Gastroesophageal sphincter (tissue), 4 donors: Measurements from ENCODE around the gene RNF223. TPM values are rescaled to one million over a fixed set of nuclear protein-coding genes. Genes with fewer than 3 reads are reported as not detected.
A peak's percentile ranks its signal among the peaks of the same experiment; 100 is the strongest.

Source experiments
- ATAC-seq: fragments of 150-250 bp; one replicate; pipeline ENCODE4 v1.9.1; 2016; ENCODE audit warnings: mild to moderate bottlenecking, moderate library complexity
- H3K27ac ChIP-seq, 4 donors: fragments of 200-600 bp; sonication (generic) in 3 of 4; 1 replicate in 3 of 4; 2 replicates in 1 of 4; pipeline ENCODE4 v1.5.1; 2016 to 2019
- H3K27me3 ChIP-seq: fragments of 200-600 bp; sonication (generic); one replicate; pipeline ENCODE4 v1.5.1; 2019
- H3K36me3 ChIP-seq, 2 donors: fragments of 200-600 bp; sonication (generic); one replicate each; pipeline ENCODE4 v1.5.1; 2019; ENCODE audit warnings: control low read depth in 1 of 2
- H3K4me1 ChIP-seq, 3 donors: fragments of 200-600 bp; sonication (generic); 1 replicate in 2 of 3; 2 replicates in 1 of 3; pipeline ENCODE4 v1.5.1; 2016 to 2019; ENCODE audit warnings: control low read depth in 2 of 3
- H3K4me3 ChIP-seq, 2 donors: fragments of 200-600 bp; sonication (generic); one replicate each; pipeline ENCODE4 v1.5.1; 2019; ENCODE audit warnings: mild to moderate bottlenecking in 1 of 2, moderate library complexity in 1 of 2
- H3K9me3 ChIP-seq, 3 donors: fragments of 200-600 bp; sonication (generic); one replicate each; pipeline ENCODE4 v1.5.1; 2017 to 2019; ENCODE audit warnings: control low read depth in 2 of 3
- EP300 ChIP-seq: sonication (generic); formaldehyde crosslinking; IDR thresholded peaks from one replicate; pipeline ENCODE4 v1.6.1; 2017; ENCODE audit warnings: antibody characterized with exemption, mild to moderate bottlenecking
- POLR2A ChIP-seq, 2 donors: fragments of 450-650 bp; IDR thresholded peaks; one replicate each; pipeline ENCODE4 v1.6.1; 2017; ENCODE audit warnings: antibody characterized with exemption in 2 of 2, mild to moderate bottlenecking in 2 of 2, moderate library complexity in 1 of 2
- POLR2AphosphoS5 ChIP-seq: sonication (generic); formaldehyde crosslinking; IDR thresholded peaks from one replicate; pipeline ENCODE4 v1.6.1; 2017; ENCODE audit warnings: antibody characterized with exemption
- WGBS, 2 donors: methylation state at CpG; one replicate each; pipeline ENCODE4 v1.1.5; 2018; ENCODE audit warnings: low coverage in 1 of 2; 5-methylcytosine and 5-hydroxymethylcytosine counted together
- total RNA-seq, 4 donors: library from RNA; depleted of rRNA; stranded (reverse); fragments of >200 nt; gene quantifications; one replicate each; pipeline ENCODE4 v1.1.0, GENCODE V29; 2016
- TF ChIP-seq, protein P1 (sequence below), 4 experiments: fragments of 200-600 bp in 2 of 4; fragments of 450-650 bp in 2 of 4; sonication (generic) in 1 of 4; IDR thresholded peaks; one replicate each; pipeline ENCODE4 v1.5.1; 2017 to 2019; ENCODE audit warnings: antibody characterized with exemption in 4 of 4, mild to moderate bottlenecking in 2 of 4, moderate library complexity in 2 of 4

The RNF223 gene
- total RNA-seq, 4 donors from 2014 or later: 1.1 TPM; not detected in 3

DNA sequence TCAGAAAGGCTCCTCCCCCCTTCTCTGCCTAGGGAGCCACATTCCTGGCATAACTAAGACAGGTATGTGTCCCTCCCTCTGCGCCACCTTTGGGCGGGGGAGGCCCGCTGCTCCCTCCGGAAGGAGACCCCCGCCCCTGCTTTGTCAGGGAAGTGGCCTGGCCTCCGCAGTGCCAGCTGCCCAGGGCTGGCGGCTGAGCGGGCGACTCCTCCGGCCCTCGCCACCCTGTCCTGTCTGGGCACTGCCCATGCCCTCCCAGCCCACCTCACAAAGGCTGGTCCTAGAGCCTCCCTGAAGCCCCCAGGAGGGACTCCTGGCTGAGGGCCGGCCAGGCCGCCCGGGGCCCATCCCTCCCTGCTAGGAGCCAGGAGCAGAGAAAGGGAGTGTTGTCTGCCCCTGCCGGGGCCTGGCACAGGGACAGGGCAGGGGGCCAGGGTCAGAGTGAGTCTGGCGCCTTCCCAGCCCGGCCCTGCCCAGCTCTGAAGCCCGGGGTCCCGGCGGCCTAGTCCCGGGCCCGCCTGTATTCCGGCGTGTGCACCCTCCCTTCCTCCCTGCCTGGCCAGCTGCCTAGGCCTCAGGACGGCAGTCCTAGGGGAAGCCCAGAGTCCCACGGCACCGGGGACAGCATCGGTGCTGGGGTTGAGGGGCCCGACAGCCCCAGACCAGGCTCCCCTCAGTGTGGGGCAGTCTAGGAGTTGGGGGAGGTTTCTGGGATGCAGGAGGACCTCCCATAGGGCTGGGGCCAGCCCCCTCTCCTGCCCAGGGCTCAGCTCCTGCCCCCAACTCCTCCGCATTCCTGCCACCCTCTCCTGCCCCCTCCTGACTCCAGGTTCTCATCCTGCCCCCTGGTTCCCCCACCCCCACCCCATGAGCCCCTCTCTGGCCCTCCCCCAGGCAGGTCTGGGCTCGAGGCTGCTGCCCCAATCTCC, 49.1 kb downstream of the RNF223 start:
- H3K9me3 ChIP-seq: no peaks in the 10 kb centered on the region
- H3K36me3 ChIP-seq: peaks cover 0 to 16% of the 10 kb centered on the region in 2 donors
- no peak for TF ChIP-seq POLR2A (IDR thresholded peaks at IDR 0.05)
- TF ChIP-seq, protein P1, sequence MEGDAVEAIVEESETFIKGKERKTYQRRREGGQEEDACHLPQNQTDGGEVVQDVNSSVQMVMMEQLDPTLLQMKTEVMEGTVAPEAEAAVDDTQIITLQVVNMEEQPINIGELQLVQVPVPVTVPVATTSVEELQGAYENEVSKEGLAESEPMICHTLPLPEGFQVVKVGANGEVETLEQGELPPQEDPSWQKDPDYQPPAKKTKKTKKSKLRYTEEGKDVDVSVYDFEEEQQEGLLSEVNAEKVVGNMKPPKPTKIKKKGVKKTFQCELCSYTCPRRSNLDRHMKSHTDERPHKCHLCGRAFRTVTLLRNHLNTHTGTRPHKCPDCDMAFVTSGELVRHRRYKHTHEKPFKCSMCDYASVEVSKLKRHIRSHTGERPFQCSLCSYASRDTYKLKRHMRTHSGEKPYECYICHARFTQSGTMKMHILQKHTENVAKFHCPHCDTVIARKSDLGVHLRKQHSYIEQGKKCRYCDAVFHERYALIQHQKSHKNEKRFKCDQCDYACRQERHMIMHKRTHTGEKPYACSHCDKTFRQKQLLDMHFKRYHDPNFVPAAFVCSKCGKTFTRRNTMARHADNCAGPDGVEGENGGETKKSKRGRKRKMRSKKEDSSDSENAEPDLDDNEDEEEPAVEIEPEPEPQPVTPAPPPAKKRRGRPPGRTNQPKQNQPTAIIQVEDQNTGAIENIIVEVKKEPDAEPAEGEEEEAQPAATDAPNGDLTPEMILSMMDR (IDR thresholded peaks at IDR 0.05): no peak
- TF ChIP-seq POLR2AphosphoS5: no peak
- TF ChIP-seq EP300: no peak
- ATAC-seq: no peak
- no CpG with 5 or more reads among the region's 31 CpGs for whole genome bisulfite sequencing, 2 donors
- H3K27ac ChIP-seq: peak overlapping the region in 3 of 4 donors; percentile 9 to 38 (median 21)
- peaks cover 0 to 60% (median 18%) of the 10 kb centered on the region in 3 donors for H3K4me1 ChIP-seq
- H3K4me3 ChIP-seq: peak overlapping the region in 1 of 2 donors; percentile 12
- H3K27me3 ChIP-seq: no peaks in the 10 kb centered on the region

DNA sequence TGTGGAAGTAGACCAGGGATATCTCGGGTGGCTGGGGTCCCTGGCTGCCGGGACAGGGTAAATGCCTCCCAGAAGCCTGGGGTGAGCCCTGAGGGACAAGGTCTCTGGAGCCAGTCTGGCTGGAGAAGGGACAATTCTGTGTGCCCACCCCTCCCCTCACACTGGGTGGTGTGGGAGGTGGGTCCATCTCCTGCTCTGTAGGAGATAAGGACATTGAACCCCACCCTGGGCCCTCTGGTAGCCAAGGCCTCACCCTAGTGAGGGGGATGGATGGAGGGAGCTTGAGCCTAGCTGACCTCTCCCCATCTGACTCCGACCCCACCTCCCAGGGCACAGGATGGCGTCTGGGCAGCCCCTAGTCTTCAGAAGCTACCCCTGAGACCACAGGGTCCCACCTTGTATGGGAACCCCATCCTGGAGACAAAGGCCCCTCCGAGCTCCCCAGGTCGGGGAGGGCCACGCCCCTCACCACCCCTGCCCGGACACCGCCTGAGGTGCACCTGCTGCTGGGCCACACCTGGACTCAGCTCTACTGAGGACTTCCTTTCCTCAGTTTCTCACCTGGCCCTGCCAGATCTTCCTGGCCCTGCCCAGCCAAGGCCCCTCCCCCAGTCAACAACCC, 49.8 kb downstream of the RNF223 start:
- Histone ChIP-seq H3K27ac (peak overlapping the region in 2 of 4 donors; percentile 9 to 21), H3K36me3 (peaks cover 0 to 16% of the 10 kb centered on the region in 2 donors), H3K9me3 (no peaks in the 10 kb centered on the region), H3K27me3 (no peaks in the 10 kb centered on the region), H3K4me3 (no peak overlapping the region), H3K4me1 (peaks cover 0 to 60% (median 18%) of the 10 kb centered on the region in 3 donors)
- TF ChIP-seq, protein P1 (IDR thresholded peaks at IDR 0.05): no peak
- TF ChIP-seq POLR2A (IDR thresholded peaks at IDR 0.05) (no peak), POLR2AphosphoS5 (no peak), EP300 (no peak)
- no CpG with 5 or more reads among the region's 9 CpGs for WGBS, 2 donors
- no peak for ATAC-seq

DNA sequence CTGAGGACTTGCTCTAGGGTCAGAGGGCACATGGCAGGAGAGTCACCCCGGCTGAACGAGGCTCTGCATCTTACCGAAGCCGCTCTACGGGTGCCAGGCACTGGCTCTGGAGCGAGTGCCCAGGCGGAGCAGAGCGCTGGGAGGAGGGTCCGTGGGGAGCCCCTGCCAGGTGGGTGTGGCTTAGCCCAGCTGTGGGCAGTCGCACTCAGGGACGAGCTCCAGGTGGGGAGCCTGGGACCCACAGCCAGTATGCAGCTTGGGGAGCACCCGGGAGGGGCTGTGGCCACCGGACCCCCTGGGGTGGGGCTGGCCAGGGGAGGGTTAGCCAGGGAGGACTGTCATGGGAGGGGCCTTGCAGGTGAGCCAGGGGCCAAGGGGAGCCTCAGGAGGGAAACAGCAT, 50.4 kb downstream of the RNF223 start:
- TF ChIP-seq EP300 (no peak), POLR2A (IDR thresholded peaks at IDR 0.05) (no peak), POLR2AphosphoS5 (no peak)
- TF ChIP-seq, protein P1 (IDR thresholded peaks at IDR 0.05): no peak
- no peaks in the 10 kb centered on the region for H3K9me3 ChIP-seq
- peaks cover 0 to 66% (median 18%) of the 10 kb centered on the region in 3 donors for H3K4me1 ChIP-seq
- H3K27me3 ChIP-seq: no peaks in the 10 kb centered on the region
- no peak for ATAC-seq
- H3K27ac ChIP-seq: no peak overlapping the region
- WGBS, 2 donors: 80 to 88% methylated on average over 1 to 4 of the region's 13 CpGs
- H3K4me3 ChIP-seq: no peak overlapping the region
- peaks cover 0 to 16% of the 10 kb centered on the region in 2 donors for H3K36me3 ChIP-seq

DNA sequence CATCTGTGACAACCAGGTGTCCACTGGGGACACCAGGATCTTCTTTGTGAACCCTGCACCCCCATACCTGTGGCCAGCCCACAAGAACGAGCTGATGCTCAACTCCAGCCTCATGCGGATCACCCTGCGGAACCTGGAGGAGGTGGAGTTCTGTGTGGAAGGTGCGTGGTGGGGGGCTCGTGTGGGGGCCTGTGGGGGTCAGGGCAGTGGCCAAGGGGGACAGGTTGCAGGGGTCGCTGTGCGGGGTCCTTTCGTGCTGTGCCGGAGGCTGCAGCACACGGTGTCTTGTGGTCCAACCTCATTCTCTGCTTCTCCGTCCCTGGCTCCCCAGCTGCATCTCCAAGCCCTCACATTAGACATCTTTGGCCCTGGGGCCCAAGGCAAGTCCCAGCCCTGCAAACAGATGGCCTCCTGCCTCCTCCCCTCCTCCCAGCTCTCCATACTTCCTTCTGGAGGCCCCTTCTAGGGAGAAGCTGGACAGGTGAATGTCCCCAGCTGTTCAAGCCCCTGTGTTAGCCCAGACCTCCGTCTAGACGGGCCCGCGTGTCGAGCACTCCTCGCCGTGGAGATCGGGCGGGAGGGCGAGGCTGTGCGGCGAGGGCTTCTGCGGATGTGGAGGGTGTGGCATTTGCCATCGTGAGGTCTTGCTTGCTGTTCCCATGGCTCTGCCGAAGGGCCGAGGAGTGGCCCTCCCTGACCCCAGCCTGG, 51.6 kb downstream of the RNF223 start:
- no peak overlapping the region for H3K27ac ChIP-seq
- peaks cover 0 to 10% of the 10 kb centered on the region in 2 donors for H3K36me3 ChIP-seq
- no peaks in the 10 kb centered on the region for H3K9me3 ChIP-seq
- no peaks in the 10 kb centered on the region for H3K27me3 ChIP-seq
- TF ChIP-seq POLR2A (IDR thresholded peaks at IDR 0.05) (no peak), EP300 (no peak)
- no peak overlapping the region for H3K4me3 ChIP-seq
- peaks cover 0 to 66% (median 18%) of the 10 kb centered on the region in 3 donors for H3K4me1 ChIP-seq
- WGBS, 2 donors: 78% methylated on average over 4 of the region's 27 CpGs; no CpG with 5 or more reads in 1 of the 2 donors
- no peak for ATAC-seq

DNA sequence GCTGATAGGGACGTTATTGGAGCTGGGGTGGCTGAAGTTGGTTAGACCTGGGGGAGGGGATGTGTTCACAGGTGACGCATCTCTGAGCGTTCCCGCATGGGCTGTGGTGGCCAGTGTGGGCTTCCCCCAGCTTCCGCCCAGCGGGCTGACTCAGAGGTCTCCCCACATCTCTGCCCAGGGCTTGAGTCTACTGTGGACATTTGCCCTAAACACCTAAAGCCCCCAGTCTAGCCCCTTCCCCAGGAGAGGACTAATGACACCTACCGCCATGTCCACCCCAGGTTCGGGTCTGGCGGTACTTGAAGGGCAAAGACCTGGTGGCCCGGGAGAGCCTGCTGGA, 52.2 kb downstream of the RNF223 start:
- 100% methylated on average over 4 of the region's 10 CpGs; no CpG with 5 or more reads in 1 of the 2 donors for WGBS, 2 donors

More for the DNA sequence above, 52.2 kb downstream of the RNF223 start:
- Histone ChIP-seq H3K27me3 (no peaks in the 10 kb centered on the region), H3K36me3 (peaks cover 0 to 6% of the 10 kb centered on the region in 2 donors), H3K27ac (no peak overlapping the region), H3K9me3 (no peaks in the 10 kb centered on the region), H3K4me3 (no peak overlapping the region), H3K4me1 (peaks cover 0 to 65% (median 18%) of the 10 kb centered on the region in 3 donors)
- no peak for ATAC-seq
- TF ChIP-seq POLR2A (IDR thresholded peaks at IDR 0.05): no peak
- TF ChIP-seq, protein P1 (IDR thresholded peaks at IDR 0.05): no peak
- TF ChIP-seq EP300: no peak
- no peak for TF ChIP-seq POLR2AphosphoS5
